AG09309 (cell line): ENCODE data around the gene EFCAB12.

Source experiments
- DNase-seq: peaks from one replicate; pipeline ENCODE4 v3.0.0-alpha.2; 2010; ENCODE audit warnings: low read depth
- H3K4me3 ChIP-seq: 2 replicates; pipeline ENCODE4 v1.5.1; 2011; ENCODE audit warnings: mild to moderate bottlenecking, low read depth, low read length, moderate library complexity; ENCODE audit not compliant: control insufficient read depth
- TF ChIP-seq, protein P1 (sequence below): IDR thresholded peaks from 2 replicates; pipeline ENCODE4 v1.5.1; 2011; ENCODE audit warnings: mild to moderate bottlenecking, low read depth, low read length, inconsistent platforms; ENCODE audit not compliant: insufficient read depth, control insufficient read depth; ENCODE audit errors: missing control alignments

Gene EFCAB12

DNA sequence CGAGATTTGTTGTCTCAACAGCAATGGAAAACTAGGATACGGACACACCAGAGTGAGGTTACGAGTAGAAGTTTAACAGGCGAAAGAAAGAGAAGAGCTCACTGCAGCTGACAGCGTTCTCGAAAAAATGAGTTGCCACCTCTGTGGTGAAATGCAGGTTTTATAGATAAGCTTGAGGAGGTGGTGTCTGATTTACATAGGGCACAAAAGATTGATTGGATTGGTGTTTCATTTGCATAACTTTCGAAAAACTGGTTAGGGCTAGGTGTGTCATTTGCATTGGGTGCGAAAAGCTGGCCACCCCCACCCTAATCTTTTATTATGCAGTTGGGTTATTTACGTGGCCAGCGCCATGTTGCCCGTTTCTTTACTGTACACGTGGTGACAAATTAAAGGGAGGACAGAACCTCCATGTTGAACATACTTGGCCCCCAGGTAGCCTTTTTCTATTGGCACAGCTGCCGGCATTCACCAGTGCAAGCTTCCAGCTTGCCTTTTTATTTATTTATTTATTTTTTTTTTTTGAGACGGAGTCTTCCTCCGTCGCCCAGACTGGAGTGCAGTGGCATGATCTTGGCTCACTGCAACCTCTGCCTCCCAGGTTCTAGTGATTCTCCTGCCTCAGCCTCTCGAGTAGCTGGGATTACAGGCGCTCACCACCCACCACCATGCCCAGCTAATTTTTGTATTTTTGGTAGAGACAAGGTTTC lies 19.9 kb upstream of the EFCAB12 start:
- DNase-seq: no peak
- no peak overlapping the region for H3K4me3 ChIP-seq
- TF ChIP-seq, protein P1, sequence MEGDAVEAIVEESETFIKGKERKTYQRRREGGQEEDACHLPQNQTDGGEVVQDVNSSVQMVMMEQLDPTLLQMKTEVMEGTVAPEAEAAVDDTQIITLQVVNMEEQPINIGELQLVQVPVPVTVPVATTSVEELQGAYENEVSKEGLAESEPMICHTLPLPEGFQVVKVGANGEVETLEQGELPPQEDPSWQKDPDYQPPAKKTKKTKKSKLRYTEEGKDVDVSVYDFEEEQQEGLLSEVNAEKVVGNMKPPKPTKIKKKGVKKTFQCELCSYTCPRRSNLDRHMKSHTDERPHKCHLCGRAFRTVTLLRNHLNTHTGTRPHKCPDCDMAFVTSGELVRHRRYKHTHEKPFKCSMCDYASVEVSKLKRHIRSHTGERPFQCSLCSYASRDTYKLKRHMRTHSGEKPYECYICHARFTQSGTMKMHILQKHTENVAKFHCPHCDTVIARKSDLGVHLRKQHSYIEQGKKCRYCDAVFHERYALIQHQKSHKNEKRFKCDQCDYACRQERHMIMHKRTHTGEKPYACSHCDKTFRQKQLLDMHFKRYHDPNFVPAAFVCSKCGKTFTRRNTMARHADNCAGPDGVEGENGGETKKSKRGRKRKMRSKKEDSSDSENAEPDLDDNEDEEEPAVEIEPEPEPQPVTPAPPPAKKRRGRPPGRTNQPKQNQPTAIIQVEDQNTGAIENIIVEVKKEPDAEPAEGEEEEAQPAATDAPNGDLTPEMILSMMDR: no peak

DNA sequence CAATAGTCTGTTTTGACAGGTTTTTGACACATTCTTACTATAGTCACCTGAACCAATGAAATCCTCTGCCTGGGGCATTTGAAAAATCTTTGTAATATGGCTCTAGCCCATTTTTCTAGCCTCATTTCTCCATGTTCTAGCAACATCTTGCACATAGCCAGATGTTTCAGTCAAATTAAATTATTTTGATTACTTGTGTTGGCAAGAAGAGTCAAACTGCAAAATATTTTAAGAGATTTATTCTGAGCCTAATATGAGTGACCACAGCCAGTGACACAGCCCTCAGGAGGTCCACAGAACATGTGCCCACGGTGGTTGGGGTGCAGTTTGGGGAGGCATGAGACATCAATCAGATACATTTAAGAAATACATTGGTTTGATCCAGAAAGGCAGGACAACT lies 18.5 kb upstream of the EFCAB12 start:
- DNase-seq: no peak
- TF ChIP-seq, protein P1: no peak
- no peak overlapping the region for H3K4me3 ChIP-seq

DNA sequence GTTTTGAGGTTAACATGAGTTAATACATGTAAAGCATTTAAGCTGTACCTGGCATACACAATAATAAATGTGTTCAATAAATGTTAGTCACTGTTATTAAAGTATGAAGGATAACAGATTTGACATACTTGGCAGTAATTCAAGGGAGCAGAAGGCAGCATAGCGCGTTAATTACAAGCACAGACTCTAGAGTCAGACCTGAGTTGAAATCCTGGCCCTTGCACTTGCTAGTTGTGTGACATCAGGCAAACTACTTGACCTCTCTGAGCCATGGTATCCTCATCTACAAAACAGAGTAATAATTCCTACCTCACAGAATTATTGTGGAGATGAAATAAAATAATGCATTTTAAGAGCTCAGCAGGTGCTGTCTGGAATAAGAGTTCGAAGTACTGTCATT lies 17.0 kb upstream of the EFCAB12 start:
- no peak overlapping the region for H3K4me3 ChIP-seq
- no peak for DNase-seq
- TF ChIP-seq, protein P1: no peak

DNA sequence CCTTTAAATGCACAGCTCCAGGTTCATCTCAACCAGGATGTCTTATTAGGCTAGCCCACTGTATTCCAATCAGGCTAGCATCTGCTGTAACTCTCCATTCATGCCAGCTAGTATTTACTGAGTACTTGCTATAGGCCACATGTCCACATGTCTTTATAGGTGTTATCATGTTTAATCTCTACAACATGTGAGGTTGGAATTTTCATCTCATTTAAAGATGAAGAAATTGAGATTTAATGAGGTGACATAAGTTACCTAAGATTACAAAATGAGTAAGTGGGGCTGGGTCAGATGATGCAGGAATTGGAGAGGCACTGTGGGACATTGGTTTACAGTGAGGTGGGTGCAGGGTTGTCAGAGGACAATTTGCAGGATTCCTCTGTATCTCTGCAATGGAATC lies 14.5 kb upstream of the EFCAB12 start:
- TF ChIP-seq, protein P1: no peak
- H3K4me3 ChIP-seq: no peak overlapping the region
- no peak for DNase-seq

DNA sequence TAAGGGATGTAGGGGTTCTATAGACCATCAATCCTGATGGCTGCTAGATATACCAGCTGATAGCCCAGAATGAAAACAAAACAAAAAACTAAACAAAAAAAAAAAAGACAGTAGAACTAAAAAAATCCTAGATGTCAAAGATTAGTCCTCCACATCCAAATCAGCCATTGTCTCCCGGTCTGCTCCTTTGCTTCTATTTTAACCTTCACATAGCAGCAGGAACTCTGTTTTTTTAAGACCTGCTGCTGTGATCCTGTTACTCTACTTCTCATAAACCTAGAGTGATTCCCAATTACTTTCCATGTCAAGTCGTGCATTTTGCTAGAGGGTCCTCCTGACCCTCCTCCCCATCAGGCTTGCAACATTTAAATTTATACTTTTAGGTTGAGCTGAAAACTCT lies 14.1 kb upstream of the EFCAB12 start:
- no peak overlapping the region for H3K4me3 ChIP-seq
- TF ChIP-seq, protein P1: no peak
- DNase-seq: no peak

DNA sequence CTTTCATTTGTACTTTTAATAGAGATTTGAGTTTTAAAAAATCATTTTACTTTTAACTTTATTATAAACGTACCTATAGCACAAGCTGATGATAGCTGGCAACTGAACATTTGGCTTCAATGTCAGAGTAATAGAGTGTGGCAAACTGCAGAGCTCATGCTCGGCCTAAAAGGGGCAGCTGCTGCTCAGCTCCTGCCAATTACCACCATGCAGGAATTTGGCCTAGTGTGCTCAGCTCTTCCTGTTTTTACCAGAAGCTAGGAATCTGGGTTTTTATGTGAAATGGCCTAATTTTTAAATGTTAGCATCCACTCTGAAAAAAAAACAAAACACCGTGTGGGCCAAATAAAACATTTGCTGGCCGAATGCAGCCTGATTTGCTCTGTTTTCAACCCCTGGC lies 13.3 kb upstream of the EFCAB12 start:
- TF ChIP-seq, protein P1: peak; percentile 5
- no peak overlapping the region for H3K4me3 ChIP-seq
- peak; percentile 50 for DNase-seq
